Upper lobe of right lung (tissue), 1 donor: ENCODE measurements around the gene ALKBH7. TPM values are rescaled to one million over a fixed set of nuclear protein-coding genes. Genes with fewer than 3 reads are reported as not detected.

Experiments
- ATAC-seq: fragments of 200-7000 bp; cut with Tn5 transposase; one replicate; pipeline ENCODE4 v1.9.1; 2020; ENCODE audit warnings: mild to moderate bottlenecking, moderate library complexity
- DNase-seq: peaks from one replicate; pipeline ENCODE4 v3.0.0-alpha.2; 2020
- H3K27ac ChIP-seq: fragments of 200-600 bp; one replicate; pipeline ENCODE4 v1.8.0; 2022
- H3K27me3 ChIP-seq: fragments of 200-600 bp; one replicate; pipeline ENCODE4 v1.8.0; 2022; ENCODE audit warnings: mild to moderate bottlenecking
- H3K36me3 ChIP-seq: fragments of 200-600 bp; one replicate; pipeline ENCODE4 v1.8.0; 2022
- H3K4me1 ChIP-seq: fragments of 200-600 bp; one replicate; pipeline ENCODE4 v1.8.0; 2022
- H3K4me3 ChIP-seq: fragments of 200-600 bp; one replicate; pipeline ENCODE4 v1.8.0; 2022; ENCODE audit warnings: mild to moderate bottlenecking
- H3K9me3 ChIP-seq: fragments of 200-600 bp; one replicate; pipeline ENCODE4 v1.8.0; 2022
- CTCF ChIP-seq: fragments of 200-600 bp; IDR thresholded peaks from one replicate; pipeline ENCODE4 v1.8.0; 2022; ENCODE audit warnings: antibody characterized with exemption
- intact Hi-C: fragments of 100-400 bp; cut with DNase I; formaldehyde crosslinking; loops from one replicate; pipeline ENCODE4 v1.11.0; 2022
- total RNA-seq: library from RNA; stranded (reverse); fragmentation: NEBNext Ultra II Directional; extraction: Animal tissue kit (Norgen Biotek cat#: 25700); gene quantifications from one replicate; pipeline ENCODE4 v1.2.1, GENCODE V29; 2021
- donor health status: DM: no; HTN: yes; CAD: no; lungs with severe emphysema.

ALKBH7 gene
- total RNA-seq, 1 donor from 2014 or later: 57.2 TPM

GRCh38 chr19:6374161-6374709 lies 1.6 kb downstream of the ALKBH7 start:
- Histone ChIP-seq H3K4me1 (no peaks in the 10 kb centered on the region), H3K27ac (no peak overlapping the region), H3K27me3 (no peaks in the 10 kb centered on the region), H3K9me3 (no peaks in the 10 kb centered on the region), H3K4me3 (peak overlapping the region; percentile 86), H3K36me3 (peaks cover 2% of the 10 kb centered on the region)
- intact Hi-C loops: no loop called here
- DNase-seq (no peak), ATAC-seq (no peak)
- TF ChIP-seq CTCF: no peak

GRCh38 chr19:6374711-6375410 lies 2.3 kb downstream of the ALKBH7 start:
- Histone ChIP-seq H3K27me3 (no peaks in the 10 kb centered on the region), H3K9me3 (no peaks in the 10 kb centered on the region), H3K27ac (no peak overlapping the region), H3K36me3 (peaks cover 4% of the 10 kb centered on the region), H3K4me3 (no peak overlapping the region), H3K4me1 (no peaks in the 10 kb centered on the region)
- ATAC-seq: no peak
- intact Hi-C loops: no loop called here
- TF ChIP-seq CTCF: no peak
- no peak for DNase-seq

- TF ChIP-seq CTCF: no peak
- Histone ChIP-seq H3K36me3 (peaks cover 10% of the 10 kb centered on the region), H3K4me1 (no peaks in the 10 kb centered on the region), H3K9me3 (no peaks in the 10 kb centered on the region), H3K27ac (no peak within 1 kb of the TSS), H3K27me3 (no peaks in the 10 kb centered on the region), H3K4me3 (no peak within 1 kb of the TSS)
- intact Hi-C loops: no loop called here
- DNase-seq (no peak), ATAC-seq (no peak)
These were observed 2.9 kb downstream of the ALKBH7 start, which contains the start of gene PSPN for GRCh38 chr19:6375411-6376010. Gene PSPN, minus strand, starts transcription at chr19:6375933. Its CDS starts 84 bp downstream, at chr19:6375849.

GRCh38 chr19:6376512-6377190 lies 4.1 kb downstream of the ALKBH7 start:
- H3K36me3 ChIP-seq: peaks cover 22% of the 10 kb centered on the region
- no peaks in the 10 kb centered on the region for H3K9me3 ChIP-seq
- H3K27me3 ChIP-seq: no peaks in the 10 kb centered on the region
- no peak overlapping the region for H3K27ac ChIP-seq
- no peak for TF ChIP-seq CTCF
- DNase-seq (no peak), ATAC-seq (no peak)
- intact Hi-C loops: no loop called here
- H3K4me1 ChIP-seq: no peaks in the 10 kb centered on the region
- H3K4me3 ChIP-seq: no peak overlapping the region

GRCh38 chr19:6378041-6378440 lies 5.4 kb downstream of the ALKBH7 start:
- H3K36me3 ChIP-seq: peaks cover 36% of the 10 kb centered on the region

More at GRCh38 chr19:6378041-6378440, 5.4 kb downstream of the ALKBH7 start:
- no peak for TF ChIP-seq CTCF
- Histone ChIP-seq H3K4me3 (no peak overlapping the region), H3K27me3 (no peaks in the 10 kb centered on the region), H3K27ac (no peak overlapping the region), H3K4me1 (no peaks in the 10 kb centered on the region), H3K9me3 (no peaks in the 10 kb centered on the region)
- intact Hi-C loops: no loop called here
- ATAC-seq (no peak), DNase-seq (no peak)
